PFSK-1 (cell line): Measurements from ENCODE around the gene PYROXD2.

Source experiments
- POLR2AphosphoS5 ChIP-seq: IDR thresholded peaks from 2 replicates; pipeline ENCODE4 v1.6.1; 2012; ENCODE audit warnings: low read depth, mild to moderate bottlenecking, control low read depth, low read length, moderate library complexity
- REST ChIP-seq, 2 experiments: IDR thresholded peaks; 2 replicates each; pipeline versions ENCODE4 v1.6.1 to v1.8.0; 2011 to 2012; ENCODE audit warnings: low read depth in 2 of 2, low read length in 2 of 2, control low read depth in 1 of 2, inconsistent platforms in 1 of 2, mild to moderate bottlenecking in 1 of 2, moderate library complexity in 1 of 2; ENCODE audit not compliant: insufficient read depth in 1 of 2
- SIN3A ChIP-seq: IDR thresholded peaks from 2 replicates; pipeline ENCODE4 v1.6.1; 2012; ENCODE audit warnings: mild to moderate bottlenecking, low read length, moderate library complexity, borderline replicate concordance; ENCODE audit not compliant: insufficient read depth
- TAF1 ChIP-seq: IDR thresholded peaks from 2 replicates; pipeline ENCODE4 v1.6.1; 2012; ENCODE audit warnings: low read length, control low read depth, borderline replicate concordance; ENCODE audit not compliant: insufficient read depth

- TF ChIP-seq SIN3A (no peak), TAF1 (no peak), REST (IDR thresholded peaks at IDR 0.05; ENCODE audit: insufficient read depth in 1 of 2, low read depth in 2 of 2, low read length in 2 of 2) (no peak), POLR2AphosphoS5 (no peak)
Observed at GRCh38 chr10:98415731-98416119, 743 bp upstream of the PYROXD2 start.
